ENCODE data around the gene ANKRD7.

DNA sequence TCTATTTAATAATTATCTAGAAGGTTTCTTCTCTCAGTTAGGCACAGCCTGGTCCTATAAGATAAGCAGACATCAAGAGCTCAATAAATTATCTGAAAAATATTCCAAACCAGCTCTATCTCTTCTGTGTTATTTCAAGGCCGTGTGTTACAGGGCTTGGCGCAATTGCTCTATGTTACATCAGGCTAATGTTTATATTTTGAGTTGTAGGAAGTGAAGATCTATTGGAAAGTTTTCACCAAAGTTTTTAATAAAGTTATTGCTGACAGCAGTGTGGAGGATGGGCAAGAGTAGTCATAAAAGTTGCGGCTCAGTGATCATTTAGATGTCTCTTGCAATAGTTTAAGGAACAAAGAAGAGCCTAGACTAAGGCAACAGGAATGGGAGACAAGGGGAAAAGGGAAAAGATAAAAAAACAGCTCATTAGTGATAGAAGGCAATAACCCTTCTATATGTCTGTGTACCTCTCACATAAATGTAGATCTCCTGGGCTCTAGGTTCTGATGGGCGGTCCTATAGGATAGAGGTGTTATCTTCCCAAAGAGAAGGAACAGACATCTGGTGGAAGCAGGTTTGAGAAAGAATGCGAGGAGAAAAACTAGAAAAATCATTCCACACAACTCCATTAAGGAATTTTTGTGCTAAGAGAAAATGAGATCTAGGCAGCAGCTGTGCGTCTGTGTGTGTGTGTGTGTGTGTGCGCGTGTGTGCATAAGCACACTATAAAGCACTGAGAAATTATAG, 5.9 kb upstream of the ANKRD7 start:
- TF ChIP-seq POLR2A (IDR thresholded peaks at IDR 0.05; ENCODE audit: low read depth) (no peak), POLR2AphosphoS5 (IDR thresholded peaks at IDR 0.05) (no peak), EP300 (IDR thresholded peaks at IDR 0.05) (no peak)
- TF ChIP-seq, protein P1, sequence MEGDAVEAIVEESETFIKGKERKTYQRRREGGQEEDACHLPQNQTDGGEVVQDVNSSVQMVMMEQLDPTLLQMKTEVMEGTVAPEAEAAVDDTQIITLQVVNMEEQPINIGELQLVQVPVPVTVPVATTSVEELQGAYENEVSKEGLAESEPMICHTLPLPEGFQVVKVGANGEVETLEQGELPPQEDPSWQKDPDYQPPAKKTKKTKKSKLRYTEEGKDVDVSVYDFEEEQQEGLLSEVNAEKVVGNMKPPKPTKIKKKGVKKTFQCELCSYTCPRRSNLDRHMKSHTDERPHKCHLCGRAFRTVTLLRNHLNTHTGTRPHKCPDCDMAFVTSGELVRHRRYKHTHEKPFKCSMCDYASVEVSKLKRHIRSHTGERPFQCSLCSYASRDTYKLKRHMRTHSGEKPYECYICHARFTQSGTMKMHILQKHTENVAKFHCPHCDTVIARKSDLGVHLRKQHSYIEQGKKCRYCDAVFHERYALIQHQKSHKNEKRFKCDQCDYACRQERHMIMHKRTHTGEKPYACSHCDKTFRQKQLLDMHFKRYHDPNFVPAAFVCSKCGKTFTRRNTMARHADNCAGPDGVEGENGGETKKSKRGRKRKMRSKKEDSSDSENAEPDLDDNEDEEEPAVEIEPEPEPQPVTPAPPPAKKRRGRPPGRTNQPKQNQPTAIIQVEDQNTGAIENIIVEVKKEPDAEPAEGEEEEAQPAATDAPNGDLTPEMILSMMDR (IDR thresholded peaks at IDR 0.05), result no peak

Measured in esophagus muscularis mucosa (tissue), 4 donors.